ENCODE data around the gene RAP2C. TPM values are rescaled to one million over a fixed set of nuclear protein-coding genes. Genes with fewer than 3 reads are reported as not detected.

The RAP2C gene
- total and polyA plus RNA-seq, 2 experiments from 2014 or later, result 14.5 to 25.0 TPM

DNA sequence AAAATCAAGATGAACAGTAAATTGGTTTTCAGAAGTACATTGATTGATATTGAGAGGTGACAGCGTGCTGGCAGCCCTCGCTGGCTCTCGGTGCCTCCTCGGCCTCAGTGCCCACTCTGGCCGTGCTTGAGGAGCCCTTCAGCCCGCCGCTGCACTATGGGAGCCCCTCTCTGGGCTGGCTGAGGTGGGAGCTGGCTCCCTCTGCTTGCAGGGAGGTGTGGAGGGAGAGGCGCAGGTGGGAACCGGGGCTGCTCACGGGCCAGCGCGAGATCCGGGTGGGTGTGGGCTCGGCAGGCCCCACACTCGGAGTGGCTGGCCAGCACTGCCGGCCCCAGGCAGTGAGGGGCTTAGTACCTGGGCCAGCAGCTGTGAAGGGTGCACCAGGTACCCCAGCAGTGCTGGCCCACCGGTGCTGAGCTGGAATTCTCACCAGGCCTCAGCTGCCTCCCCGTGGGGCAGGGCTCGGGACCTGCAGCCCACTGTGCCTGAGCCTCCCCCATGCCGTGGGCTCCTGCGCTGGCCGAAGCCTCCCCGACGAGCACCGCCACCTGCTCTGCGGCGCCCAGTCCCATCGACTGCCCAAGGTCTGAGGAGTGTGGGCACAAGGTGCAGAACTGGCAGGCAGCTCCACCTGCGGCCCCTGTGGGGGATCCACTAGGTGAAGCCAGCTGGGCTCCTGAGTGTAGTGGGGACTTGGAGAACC is 25.2 kb downstream of the RAP2C start:
- Histone ChIP-seq H3K4me1 (ENCODE audit: insufficient read depth) (no peaks in the 10 kb centered on the region), H3K79me2 (replicated peaks; ENCODE audit: insufficient read depth) (no peaks in the 10 kb centered on the region), H3K9me2 (ENCODE audit: insufficient read depth) (no peaks in the 10 kb centered on the region), H3K27me3 (ENCODE audit: insufficient read depth) (no peaks in the 10 kb centered on the region), H3F3A (replicated peaks; ENCODE audit: low read depth) (no peaks in the 10 kb centered on the region), H3K36me3 (ENCODE audit: insufficient read depth) (no peaks in the 10 kb centered on the region), H3K27ac (ENCODE audit: low read depth) (no peak overlapping the region), H4K20me1 (replicated peaks; ENCODE audit: insufficient read depth) (no peaks in the 10 kb centered on the region), H2AFZ (no peak overlapping the region), H3K4me3 (no peak overlapping the region), H3K4me2 (no peak overlapping the region)
- Mint-ChIP-seq H3K4me1 (no peaks in the 10 kb centered on the region), H3K27ac (no peak overlapping the region), H3K4me3 (no peak overlapping the region), H3K36me3 (ENCODE audit: low read depth) (peaks cover 9% of the 10 kb centered on the region; the same call in 2 of the 3 replicates), H3K27me3 (ENCODE audit: insufficient read depth, low read depth, poor library complexity) (no peaks in the 10 kb centered on the region), H3K9me3 (peaks cover 14% of the 10 kb centered on the region; the same call in 2 of the 3 replicates)
- TF ChIP-seq NANOG (IDR thresholded peaks at IDR 0.05; ENCODE audit: borderline replicate concordance), result no peak
- TF ChIP-seq, protein P1, sequence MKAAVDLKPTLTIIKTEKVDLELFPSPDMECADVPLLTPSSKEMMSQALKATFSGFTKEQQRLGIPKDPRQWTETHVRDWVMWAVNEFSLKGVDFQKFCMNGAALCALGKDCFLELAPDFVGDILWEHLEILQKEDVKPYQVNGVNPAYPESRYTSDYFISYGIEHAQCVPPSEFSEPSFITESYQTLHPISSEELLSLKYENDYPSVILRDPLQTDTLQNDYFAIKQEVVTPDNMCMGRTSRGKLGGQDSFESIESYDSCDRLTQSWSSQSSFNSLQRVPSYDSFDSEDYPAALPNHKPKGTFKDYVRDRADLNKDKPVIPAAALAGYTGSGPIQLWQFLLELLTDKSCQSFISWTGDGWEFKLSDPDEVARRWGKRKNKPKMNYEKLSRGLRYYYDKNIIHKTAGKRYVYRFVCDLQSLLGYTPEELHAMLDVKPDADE (IDR thresholded peaks at IDR 0.05), result no peak
- TF ChIP-seq, protein P2, sequence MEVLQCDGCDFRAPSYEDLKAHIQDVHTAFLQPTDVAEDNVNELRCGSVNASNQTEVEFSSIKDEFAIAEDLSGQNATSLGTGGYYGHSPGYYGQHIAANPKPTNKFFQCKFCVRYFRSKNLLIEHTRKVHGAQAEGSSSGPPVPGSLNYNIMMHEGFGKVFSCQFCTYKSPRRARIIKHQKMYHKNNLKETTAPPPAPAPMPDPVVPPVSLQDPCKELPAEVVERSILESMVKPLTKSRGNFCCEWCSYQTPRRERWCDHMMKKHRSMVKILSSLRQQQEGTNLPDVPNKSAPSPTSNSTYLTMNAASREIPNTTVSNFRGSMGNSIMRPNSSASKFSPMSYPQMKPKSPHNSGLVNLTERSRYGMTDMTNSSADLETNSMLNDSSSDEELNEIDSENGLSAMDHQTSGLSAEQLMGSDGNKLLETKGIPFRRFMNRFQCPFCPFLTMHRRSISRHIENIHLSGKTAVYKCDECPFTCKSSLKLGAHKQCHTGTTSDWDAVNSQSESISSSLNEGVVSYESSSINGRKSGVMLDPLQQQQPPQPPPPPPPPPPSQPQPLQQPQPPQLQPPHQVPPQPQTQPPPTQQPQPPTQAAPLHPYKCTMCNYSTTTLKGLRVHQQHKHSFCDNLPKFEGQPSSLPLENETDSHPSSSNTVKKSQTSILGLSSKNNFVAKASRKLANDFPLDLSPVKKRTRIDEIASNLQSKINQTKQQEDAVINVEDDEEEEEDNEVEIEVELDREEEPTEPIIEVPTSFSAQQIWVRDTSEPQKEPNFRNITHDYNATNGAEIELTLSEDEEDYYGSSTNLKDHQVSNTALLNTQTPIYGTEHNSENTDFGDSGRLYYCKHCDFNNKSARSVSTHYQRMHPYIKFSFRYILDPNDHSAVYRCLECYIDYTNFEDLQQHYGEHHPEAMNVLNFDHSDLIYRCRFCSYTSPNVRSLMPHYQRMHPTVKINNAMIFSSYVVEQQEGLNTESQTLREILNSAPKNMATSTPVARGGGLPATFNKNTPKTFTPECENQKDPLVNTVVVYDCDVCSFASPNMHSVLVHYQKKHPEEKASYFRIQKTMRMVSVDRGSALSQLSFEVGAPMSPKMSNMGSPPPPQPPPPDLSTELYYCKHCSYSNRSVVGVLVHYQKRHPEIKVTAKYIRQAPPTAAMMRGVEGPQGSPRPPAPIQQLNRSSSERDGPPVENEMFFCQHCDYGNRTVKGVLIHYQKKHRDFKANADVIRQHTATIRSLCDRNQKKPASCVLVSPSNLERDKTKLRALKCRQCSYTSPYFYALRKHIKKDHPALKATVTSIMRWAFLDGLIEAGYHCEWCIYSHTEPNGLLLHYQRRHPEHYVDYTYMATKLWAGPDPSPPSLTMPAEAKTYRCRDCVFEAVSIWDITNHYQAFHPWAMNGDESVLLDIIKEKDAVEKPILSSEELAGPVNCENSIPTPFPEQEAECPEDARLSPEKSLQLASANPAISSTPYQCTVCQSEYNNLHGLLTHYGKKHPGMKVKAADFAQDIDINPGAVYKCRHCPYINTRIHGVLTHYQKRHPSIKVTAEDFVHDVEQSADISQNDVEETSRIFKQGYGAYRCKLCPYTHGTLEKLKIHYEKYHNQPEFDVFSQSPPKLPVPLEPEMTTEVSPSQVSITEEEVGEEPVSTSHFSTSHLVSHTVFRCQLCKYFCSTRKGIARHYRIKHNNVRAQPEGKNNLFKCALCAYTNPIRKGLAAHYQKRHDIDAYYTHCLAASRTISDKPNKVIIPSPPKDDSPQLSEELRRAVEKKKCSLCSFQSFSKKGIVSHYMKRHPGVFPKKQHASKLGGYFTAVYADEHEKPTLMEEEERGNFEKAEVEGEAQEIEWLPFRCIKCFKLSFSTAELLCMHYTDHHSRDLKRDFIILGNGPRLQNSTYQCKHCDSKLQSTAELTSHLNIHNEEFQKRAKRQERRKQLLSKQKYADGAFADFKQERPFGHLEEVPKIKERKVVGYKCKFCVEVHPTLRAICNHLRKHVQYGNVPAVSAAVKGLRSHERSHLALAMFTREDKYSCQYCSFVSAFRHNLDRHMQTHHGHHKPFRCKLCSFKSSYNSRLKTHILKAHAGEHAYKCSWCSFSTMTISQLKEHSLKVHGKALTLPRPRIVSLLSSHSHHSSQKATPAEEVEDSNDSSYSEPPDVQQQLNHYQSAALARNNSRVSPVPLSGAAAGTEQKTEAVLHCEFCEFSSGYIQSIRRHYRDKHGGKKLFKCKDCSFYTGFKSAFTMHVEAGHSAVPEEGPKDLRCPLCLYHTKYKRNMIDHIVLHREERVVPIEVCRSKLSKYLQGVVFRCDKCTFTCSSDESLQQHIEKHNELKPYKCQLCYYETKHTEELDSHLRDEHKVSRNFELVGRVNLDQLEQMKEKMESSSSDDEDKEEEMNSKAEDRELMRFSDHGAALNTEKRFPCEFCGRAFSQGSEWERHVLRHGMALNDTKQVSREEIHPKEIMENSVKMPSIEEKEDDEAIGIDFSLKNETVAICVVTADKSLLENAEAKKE (CRISPR knock-in tag; IDR thresholded peaks at IDR 0.05), result no peak
- DNase-seq (ENCODE audit: low spot score) (no peak), ATAC-seq (no peak)

DNA sequence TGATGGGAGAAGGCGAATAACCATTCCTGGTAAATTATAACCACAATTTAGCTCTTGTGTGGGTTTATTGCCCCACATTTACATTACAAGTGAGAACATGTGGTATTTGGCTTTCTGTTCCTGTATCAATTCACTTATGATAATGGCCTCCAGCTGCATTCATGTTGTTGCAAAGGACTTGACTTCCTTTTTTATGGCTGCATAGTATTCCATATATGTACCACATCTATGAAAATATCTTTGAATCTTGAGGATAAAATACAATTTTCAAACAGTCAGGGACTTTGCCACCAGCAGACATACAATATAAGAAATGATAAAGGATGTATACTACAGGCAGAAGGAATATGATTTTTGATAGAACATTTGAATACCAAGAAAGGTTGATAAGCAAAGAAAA is 27.3 kb downstream of the RAP2C start:
- Mint-ChIP-seq H3K4me1 (no peaks in the 10 kb centered on the region), H3K4me3 (no peak overlapping the region), H3K27me3 (ENCODE audit: insufficient read depth, low read depth, poor library complexity) (no peaks in the 10 kb centered on the region), H3K9me3 (peaks cover 14% of the 10 kb centered on the region; the same call in 2 of the 3 replicates), H3K36me3 (ENCODE audit: low read depth) (peaks cover 9% of the 10 kb centered on the region; the same call in 2 of the 3 replicates), H3K27ac (no peak overlapping the region)
- Histone ChIP-seq H3K4me1 (ENCODE audit: insufficient read depth) (no peaks in the 10 kb centered on the region), H3K79me2 (replicated peaks; ENCODE audit: insufficient read depth) (no peaks in the 10 kb centered on the region), H2AFZ (no peak overlapping the region), H3K4me3 (no peak overlapping the region), H3K36me3 (ENCODE audit: insufficient read depth) (no peaks in the 10 kb centered on the region), H3F3A (replicated peaks; ENCODE audit: low read depth) (no peaks in the 10 kb centered on the region), H3K27ac (ENCODE audit: low read depth) (no peak overlapping the region), H4K20me1 (replicated peaks; ENCODE audit: insufficient read depth) (no peaks in the 10 kb centered on the region), H3K27me3 (ENCODE audit: insufficient read depth) (no peaks in the 10 kb centered on the region), H3K4me2 (no peak overlapping the region), H3K9me2 (ENCODE audit: insufficient read depth) (no peaks in the 10 kb centered on the region)
- DNase-seq (ENCODE audit: low spot score) (no peak), ATAC-seq (no peak)
- TF ChIP-seq EZH2phosphoT487 (IDR thresholded peaks at IDR 0.05; ENCODE audit: unreplicated experiment) (no peak), POLR2AphosphoS5 (IDR thresholded peaks at IDR 0.05; ENCODE audit: low read depth) (no peak)

Data from GM23338 (cell line).